Measurements from ENCODE around the gene RBP3.

The RBP3 gene

GRCh38 chr10:47340608-47341170 lies 7.5 kb upstream of the RBP3 start:
- no peaks in the 10 kb centered on the region for H3K36me3 ChIP-seq (ENCODE audit: control insufficient read depth, insufficient read depth, low read length)
- H3K4me1 ChIP-seq = no peaks in the 10 kb centered on the region
- no peaks in the 10 kb centered on the region for H3K27me3 ChIP-seq (ENCODE audit: control insufficient read depth, insufficient read depth, low read length)
- H2AFZ ChIP-seq = no peak overlapping the region
- no peak overlapping the region for H3K4me2 ChIP-seq (ENCODE audit: low read length)
- H3K4me3 ChIP-seq (ENCODE audit: low read depth, low read length) = no peak overlapping the region
- H3K9me3 ChIP-seq (ENCODE audit: control insufficient read depth, low read length) = no peaks in the 10 kb centered on the region
- no peaks in the 10 kb centered on the region for H3K79me2 ChIP-seq
- H3K9ac ChIP-seq = no peak overlapping the region
- no peak overlapping the region for H3K27ac ChIP-seq
- peak; percentile 85 for TF ChIP-seq CTCF (IDR thresholded peaks at IDR 0.05)

- no peak overlapping the region for H3K9ac ChIP-seq
- no peaks in the 10 kb centered on the region for H3K4me1 ChIP-seq
- H3K79me2 ChIP-seq = no peaks in the 10 kb centered on the region
- TF ChIP-seq CTCF (IDR thresholded peaks at IDR 0.05) = no peak
- no peak overlapping the region for H3K27ac ChIP-seq
- no peak overlapping the region for H3K4me2 ChIP-seq (ENCODE audit: low read length)
- no peaks in the 10 kb centered on the region for H3K36me3 ChIP-seq (ENCODE audit: control insufficient read depth, insufficient read depth, low read length)
- no peak overlapping the region for H3K4me3 ChIP-seq (ENCODE audit: low read depth, low read length)
- H3K9me3 ChIP-seq (ENCODE audit: control insufficient read depth, low read length) = no peaks in the 10 kb centered on the region
- no peak overlapping the region for H2AFZ ChIP-seq
- H3K27me3 ChIP-seq (ENCODE audit: control insufficient read depth, insufficient read depth, low read length) = no peaks in the 10 kb centered on the region
These were observed 2.9 kb upstream of the RBP3 start for GRCh38 chr10:47344996-47345870.

GRCh38 chr10:47346581-47347302 lies 1.4 kb upstream of the RBP3 start:
- no peak overlapping the region for H2AFZ ChIP-seq
- H3K4me1 ChIP-seq = no peaks in the 10 kb centered on the region
- no peak overlapping the region for H3K4me3 ChIP-seq (ENCODE audit: low read depth, low read length)
- H3K9ac ChIP-seq = no peak overlapping the region
- H3K27ac ChIP-seq = no peak overlapping the region
- H3K9me3 ChIP-seq (ENCODE audit: control insufficient read depth, low read length) = no peaks in the 10 kb centered on the region
- H3K4me2 ChIP-seq (ENCODE audit: low read length) = no peak overlapping the region
- H3K36me3 ChIP-seq (ENCODE audit: control insufficient read depth, insufficient read depth, low read length) = no peaks in the 10 kb centered on the region
- no peaks in the 10 kb centered on the region for H3K27me3 ChIP-seq (ENCODE audit: control insufficient read depth, insufficient read depth, low read length)
- no peak for TF ChIP-seq CTCF (IDR thresholded peaks at IDR 0.05)
- no peaks in the 10 kb centered on the region for H3K79me2 ChIP-seq

- Histone ChIP-seq H3K36me3 (ENCODE audit: control insufficient read depth, insufficient read depth, low read length) (no peaks in the 10 kb centered on the region), H3K4me1 (no peaks in the 10 kb centered on the region), H3K79me2 (no peaks in the 10 kb centered on the region), H2AFZ (no peak overlapping the region), H3K4me3 (ENCODE audit: low read depth, low read length) (no peak overlapping the region), H3K27me3 (ENCODE audit: control insufficient read depth, insufficient read depth, low read length) (no peaks in the 10 kb centered on the region), H3K4me2 (ENCODE audit: low read length) (no peak overlapping the region), H3K9me3 (ENCODE audit: control insufficient read depth, low read length) (no peaks in the 10 kb centered on the region), H3K27ac (no peak overlapping the region), H3K9ac (no peak overlapping the region)
- no peak for TF ChIP-seq CTCF (IDR thresholded peaks at IDR 0.05)
These were observed 874 bp upstream of the RBP3 start for GRCh38 chr10:47347303-47347675.
